Duodenal mucosa (tissue), 2 donors: Measurements from ENCODE around the gene MED28.

Experiments
- H3K27ac ChIP-seq: one replicate; pipeline ENCODE4 v1.7.0; 2013; ENCODE audit warnings: low read depth, low read length
- H3K27me3 ChIP-seq, 2 donors: one replicate each; pipeline ENCODE4 v1.7.0; 2013; ENCODE audit warnings: low read length in 2 of 2, control low read depth in 1 of 2; ENCODE audit not compliant: insufficient read depth in 2 of 2, control insufficient read depth in 1 of 2
- H3K36me3 ChIP-seq, 2 donors: one replicate each; pipeline ENCODE4 v1.7.0; 2013; ENCODE audit warnings: low read length in 2 of 2, control low read depth in 1 of 2; ENCODE audit not compliant: insufficient read depth in 2 of 2, control insufficient read depth in 1 of 2
- H3K4me1 ChIP-seq, 2 donors: one replicate each; pipeline ENCODE4 v1.7.0; 2013; ENCODE audit warnings: low read length in 2 of 2, control low read depth in 1 of 2; ENCODE audit not compliant: insufficient read depth in 2 of 2, control insufficient read depth in 1 of 2
- H3K4me3 ChIP-seq, 2 donors: one replicate each; pipeline ENCODE4 v1.7.0; 2013; ENCODE audit warnings: low read length in 2 of 2, low read depth in 1 of 2
- H3K9ac ChIP-seq, 2 donors: one replicate each; pipeline ENCODE4 v1.7.0; 2013; ENCODE audit warnings: low read length in 2 of 2, low read depth in 1 of 2
- H3K9me3 ChIP-seq, 2 donors: one replicate each; pipeline ENCODE4 v1.7.0; 2013; ENCODE audit warnings: low read length in 2 of 2, control low read depth in 1 of 2; ENCODE audit not compliant: control insufficient read depth in 1 of 2

MED28 gene

DNA sequence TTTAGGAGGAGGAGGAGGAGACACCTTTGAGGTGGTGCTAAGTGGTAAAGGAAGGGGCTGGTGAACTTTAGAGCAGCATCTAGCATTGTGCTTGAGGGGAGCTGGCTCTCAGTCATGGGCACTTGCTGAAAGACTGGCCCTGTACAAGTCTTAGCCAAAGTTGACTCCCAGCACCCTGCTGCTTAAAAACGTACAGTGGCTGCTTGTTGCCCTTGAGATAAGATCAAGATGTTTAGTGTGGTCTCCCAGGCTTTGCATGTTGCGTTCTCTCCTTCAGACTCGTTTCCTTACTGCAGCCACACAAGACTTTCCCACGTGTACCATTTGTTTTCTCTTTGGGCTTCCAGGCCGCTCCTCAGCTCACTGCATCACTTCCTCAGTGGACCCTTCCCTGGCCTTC, 1.8 kb downstream of the MED28 start:
- peak overlapping the region in 1 of 2 donors; percentile 32 for H3K9ac ChIP-seq
- peak overlapping the region; percentile 42 for H3K4me3 ChIP-seq

DNA sequence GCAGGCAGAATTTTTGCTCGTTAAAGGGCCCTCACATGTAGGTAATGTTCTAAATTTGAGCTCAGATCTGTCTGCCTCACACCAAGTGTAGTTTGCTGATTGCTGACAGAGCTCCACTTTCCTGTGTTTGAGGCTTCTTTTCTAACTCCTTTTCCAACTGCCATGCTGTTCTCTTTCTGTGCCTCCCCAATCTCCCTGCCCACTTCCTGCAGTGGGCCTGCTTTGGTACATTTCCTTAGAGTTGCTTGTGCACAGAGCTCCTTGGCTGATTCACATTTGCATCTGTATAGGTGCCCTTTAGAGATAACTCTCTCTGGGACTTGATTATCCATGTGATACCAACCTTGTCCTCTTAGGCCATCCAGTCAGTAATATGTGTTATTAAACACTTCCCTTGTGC, 4.5 kb downstream of the MED28 start:
- no peaks in the 10 kb centered on the region for H3K27me3 ChIP-seq
- no peak overlapping the region for H3K27ac ChIP-seq
- peaks cover 25 to 64% of the 10 kb centered on the region in 2 donors for H3K36me3 ChIP-seq
- H3K4me3 ChIP-seq, result no peak overlapping the region
- H3K4me1 ChIP-seq, result peaks cover 12 to 22% of the 10 kb centered on the region in 2 donors
- H3K9ac ChIP-seq, result no peak overlapping the region
- no peaks in the 10 kb centered on the region for H3K9me3 ChIP-seq

More for the DNA sequence above, 1.8 kb downstream of the MED28 start:
- H3K27me3 ChIP-seq, result no peaks in the 10 kb centered on the region
- peaks cover 11 to 40% of the 10 kb centered on the region in 2 donors for H3K36me3 ChIP-seq
- H3K4me1 ChIP-seq, result peaks cover 12 to 22% of the 10 kb centered on the region in 2 donors
- H3K9me3 ChIP-seq, result no peaks in the 10 kb centered on the region
- H3K27ac ChIP-seq, result no peak overlapping the region

DNA sequence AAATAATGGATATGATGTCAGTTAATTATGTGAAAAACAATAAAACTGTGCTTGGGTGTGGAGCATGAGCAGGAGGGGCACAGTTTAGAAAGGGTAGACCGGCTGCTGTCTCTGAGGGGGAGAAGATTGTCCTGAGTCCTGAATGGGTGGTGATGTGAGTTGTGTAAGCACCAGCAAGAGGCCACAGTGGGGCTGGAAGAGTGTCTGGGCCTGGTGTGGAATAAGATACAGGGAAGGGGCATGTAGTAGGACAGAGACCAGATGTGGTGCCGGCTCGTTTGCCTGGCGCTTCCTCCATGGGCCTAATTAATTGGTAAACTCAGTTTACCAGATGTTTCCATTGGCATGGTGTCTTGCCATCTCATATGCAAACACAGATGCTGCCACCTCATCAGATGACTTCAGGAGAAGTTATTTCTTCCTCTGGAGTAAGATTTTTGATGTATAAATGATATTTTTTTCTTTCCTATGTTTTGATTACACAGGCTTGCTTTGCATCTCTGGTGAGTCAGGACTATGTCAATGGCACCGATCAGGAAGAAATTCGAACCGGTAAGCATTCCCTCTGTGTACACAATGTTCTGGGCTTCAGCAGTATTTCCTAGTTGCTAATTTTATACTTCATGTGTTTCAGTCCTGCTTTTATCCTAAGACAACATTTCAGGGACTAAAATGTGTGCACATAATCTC, 5.1 kb downstream of the MED28 start:
- H3K27me3 ChIP-seq, result no peaks in the 10 kb centered on the region
- no peak overlapping the region for H3K9ac ChIP-seq
- no peaks in the 10 kb centered on the region for H3K9me3 ChIP-seq
- peaks cover 12 to 22% of the 10 kb centered on the region in 2 donors for H3K4me1 ChIP-seq
- peaks cover 29 to 70% of the 10 kb centered on the region in 2 donors for H3K36me3 ChIP-seq
- no peak overlapping the region for H3K27ac ChIP-seq
- H3K4me3 ChIP-seq, result no peak overlapping the region

DNA sequence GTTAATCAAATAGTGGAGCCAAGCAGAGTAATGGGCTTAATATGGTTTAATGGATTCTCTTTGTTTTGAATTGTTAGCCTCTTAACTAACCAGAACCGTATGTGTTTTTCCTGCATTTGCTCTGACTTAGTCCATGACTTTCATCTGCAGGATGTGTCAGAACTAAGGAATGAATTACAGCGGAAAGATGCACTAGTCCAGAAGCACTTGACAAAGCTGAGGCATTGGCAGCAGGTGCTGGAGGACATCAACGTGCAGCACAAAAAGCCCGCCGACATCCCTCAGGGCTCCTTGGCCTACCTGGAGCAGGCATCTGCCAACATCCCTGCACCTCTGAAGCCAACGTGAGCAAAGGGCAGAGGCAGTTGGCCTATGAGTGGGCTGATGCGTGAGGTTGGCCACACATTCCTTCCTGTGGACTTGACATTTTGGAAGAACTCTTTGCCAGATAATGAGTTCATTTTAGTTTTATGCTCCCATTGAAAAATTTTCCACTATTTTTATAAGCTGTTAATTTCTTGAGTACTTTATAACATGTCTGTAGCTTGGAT, 9.1 kb downstream of the MED28 start:
- Histone ChIP-seq H3K9me3 (no peaks in the 10 kb centered on the region), H3K27me3 (no peaks in the 10 kb centered on the region), H3K27ac (no peak overlapping the region), H3K4me3 (no peak overlapping the region), H3K36me3 (peaks cover 43 to 98% of the 10 kb centered on the region in 2 donors), H3K4me1 (peaks cover 0 to 7% of the 10 kb centered on the region in 2 donors), H3K9ac (no peak overlapping the region)

DNA sequence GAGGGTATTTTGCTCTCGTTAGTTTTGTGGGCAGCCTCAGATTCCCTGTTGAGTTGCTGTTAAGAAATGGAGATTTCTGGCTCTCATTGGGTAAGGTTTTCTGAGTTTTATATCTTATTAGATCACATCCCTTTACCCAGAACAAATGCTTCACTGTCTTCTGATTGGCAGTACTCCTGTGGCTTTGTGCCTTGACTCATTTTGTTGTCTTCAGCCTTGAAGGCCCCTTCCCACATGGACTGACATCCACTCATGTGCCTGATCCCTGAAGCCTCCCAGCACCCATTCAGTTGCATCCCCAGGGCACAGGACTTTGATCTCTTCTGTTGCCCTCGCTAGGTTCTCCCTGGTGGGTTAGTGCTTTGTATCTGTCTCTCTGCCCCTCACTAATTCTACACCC, 10.4 kb downstream of the MED28 start:
- Histone ChIP-seq H3K27ac (no peak overlapping the region), H3K36me3 (peaks cover 42 to 97% of the 10 kb centered on the region in 2 donors), H3K27me3 (no peaks in the 10 kb centered on the region), H3K9ac (no peak overlapping the region), H3K4me3 (no peak overlapping the region), H3K4me1 (no peaks in the 10 kb centered on the region), H3K9me3 (no peaks in the 10 kb centered on the region)

DNA sequence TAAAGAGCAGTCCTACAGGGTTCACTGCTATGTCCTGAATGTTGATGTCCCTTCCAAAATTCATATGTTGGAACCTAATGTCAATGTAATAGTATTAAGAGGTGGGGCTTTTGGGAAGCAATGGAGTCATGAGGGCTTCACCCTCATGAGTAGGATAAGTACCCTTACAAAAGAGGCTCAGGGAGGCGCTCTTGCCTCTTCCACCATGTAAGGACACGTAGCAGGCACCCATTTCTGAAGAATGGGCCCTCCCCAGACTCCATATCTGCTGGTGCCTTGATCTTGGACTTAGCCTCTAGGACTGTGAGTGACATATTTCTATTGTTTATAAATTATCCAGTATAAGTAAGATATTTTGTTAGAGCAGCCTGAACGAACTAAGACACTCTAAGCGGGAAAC, 15.8 kb downstream of the MED28 start:
- Histone ChIP-seq H3K36me3 (peaks cover 32 to 81% of the 10 kb centered on the region in 2 donors), H3K4me3 (no peak overlapping the region), H3K27me3 (no peaks in the 10 kb centered on the region)

DNA sequence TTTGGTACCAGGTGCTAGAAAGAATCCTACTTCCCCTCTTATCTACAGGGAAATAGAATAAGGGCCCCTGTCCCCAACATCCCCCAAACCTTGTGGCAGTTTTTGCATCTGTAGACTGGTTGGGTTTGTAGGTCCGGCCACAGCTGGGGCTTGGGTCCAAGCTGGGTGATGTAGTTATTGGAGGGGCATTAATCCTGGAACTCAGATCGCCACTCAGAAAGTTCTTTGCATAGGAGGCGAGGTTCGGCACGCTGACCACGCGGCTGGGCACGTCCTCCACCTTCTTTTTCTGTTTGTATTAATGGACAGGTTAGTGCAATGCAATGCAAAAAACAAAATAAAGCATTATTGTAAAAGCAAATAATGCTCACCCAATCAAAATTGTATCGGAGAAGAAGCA, 19.2 kb downstream of the MED28 start:
- H3K4me3 ChIP-seq, result no peak overlapping the region
- no peaks in the 10 kb centered on the region for H3K9me3 ChIP-seq
- no peak overlapping the region for H3K9ac ChIP-seq
- peaks cover 18 to 48% of the 10 kb centered on the region in 2 donors for H3K36me3 ChIP-seq
- no peaks in the 10 kb centered on the region for H3K4me1 ChIP-seq
- no peaks in the 10 kb centered on the region for H3K27me3 ChIP-seq
- H3K27ac ChIP-seq, result no peak overlapping the region

More for the DNA sequence above, 15.8 kb downstream of the MED28 start:
- Histone ChIP-seq H3K27ac (no peak overlapping the region), H3K9me3 (no peaks in the 10 kb centered on the region), H3K9ac (no peak overlapping the region), H3K4me1 (no peaks in the 10 kb centered on the region)

DNA sequence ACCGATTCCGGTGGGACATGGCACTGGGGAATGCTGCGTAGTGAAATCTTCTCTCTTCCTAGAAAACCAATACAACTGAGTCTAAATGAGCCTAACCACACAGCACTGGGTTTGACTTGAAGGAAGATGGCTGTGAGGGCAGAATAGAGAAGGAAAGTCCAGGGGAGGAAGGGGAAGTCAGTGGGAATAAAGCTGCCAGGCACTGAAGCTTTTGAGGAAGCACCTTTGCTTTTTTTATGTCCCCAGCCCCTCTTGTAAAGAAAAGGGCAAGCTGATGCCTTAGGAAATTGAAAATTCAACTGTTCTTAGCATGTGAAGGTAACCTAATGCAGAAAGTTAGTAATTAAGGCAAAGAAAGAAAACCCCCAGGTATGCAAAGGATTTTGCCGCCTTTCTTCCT, 20.6 kb downstream of the MED28 start:
- Histone ChIP-seq H3K4me1 (no peaks in the 10 kb centered on the region), H3K27ac (no peak overlapping the region), H3K36me3 (peaks cover 11 to 34% of the 10 kb centered on the region in 2 donors)

DNA sequence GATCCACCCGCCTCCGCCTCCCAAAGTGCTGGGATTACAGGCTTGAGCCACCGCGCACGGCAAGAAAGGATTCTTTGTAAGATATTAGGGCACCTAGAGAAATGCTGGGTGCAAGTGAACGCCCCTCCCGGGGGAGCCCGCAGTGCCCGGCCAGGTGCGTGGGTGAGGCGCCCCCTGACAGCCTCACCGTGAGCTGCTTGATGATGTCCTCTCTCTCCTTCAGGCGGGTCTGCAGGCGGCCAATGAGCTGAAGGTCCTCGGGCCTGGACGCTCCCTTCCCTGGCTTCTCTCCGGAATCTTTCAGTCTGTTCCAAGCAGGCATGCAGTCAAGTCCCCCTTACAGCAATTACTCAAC, 21.9 kb downstream of the MED28 start:
- no peak overlapping the region for H3K9ac ChIP-seq

More for the DNA sequence above, 20.6 kb downstream of the MED28 start:
- Histone ChIP-seq H3K27me3 (no peaks in the 10 kb centered on the region), H3K9ac (no peak overlapping the region), H3K4me3 (no peak overlapping the region), H3K9me3 (no peaks in the 10 kb centered on the region)

DNA sequence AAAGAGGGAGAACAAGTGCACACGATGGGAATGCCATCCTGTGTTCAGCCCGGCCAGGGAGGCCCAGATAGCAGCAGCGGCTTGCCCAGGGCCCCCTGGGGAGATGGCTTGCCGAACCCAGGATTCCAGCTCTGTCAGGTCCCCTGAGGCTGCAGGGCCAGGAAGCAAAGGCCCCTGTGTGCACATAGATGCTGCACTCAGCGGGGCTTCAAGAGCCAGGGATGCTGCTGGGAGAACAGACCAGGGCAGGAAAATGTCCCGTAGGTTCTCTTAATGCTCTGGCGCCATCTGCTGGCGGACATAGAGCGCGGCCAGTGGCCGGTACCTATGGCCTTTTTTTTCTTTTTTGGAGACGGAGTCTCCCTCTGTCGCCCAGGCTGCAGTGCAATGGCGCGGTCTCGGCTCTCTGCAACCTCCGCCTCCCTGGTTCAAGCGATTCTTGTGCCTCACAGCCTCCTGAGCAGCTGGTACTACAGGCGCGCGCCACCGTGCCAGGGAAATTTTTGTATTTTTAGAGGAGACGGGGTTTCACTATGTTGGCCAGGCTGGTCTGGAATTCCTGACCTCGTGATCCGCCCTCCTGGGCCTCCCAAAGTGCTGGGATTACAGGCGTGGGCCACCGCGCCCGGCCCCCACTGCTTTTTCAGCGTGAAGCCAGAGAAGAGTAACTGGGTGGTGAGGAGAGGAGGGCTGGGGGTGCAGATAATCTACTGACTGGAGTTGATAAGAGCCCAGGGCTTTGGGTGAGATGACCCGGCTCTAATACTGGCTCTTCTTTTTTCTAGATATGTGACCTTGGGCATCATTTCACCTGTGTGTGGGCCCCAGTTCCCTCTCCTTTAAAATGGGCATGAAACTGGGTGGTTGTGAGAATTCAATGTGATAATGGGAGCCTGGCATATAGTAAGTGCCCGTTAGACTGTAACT, 22.5 kb downstream of the MED28 start:
- Histone ChIP-seq H3K27ac (no peak overlapping the region), H3K4me3 (no peak overlapping the region), H3K9ac (no peak overlapping the region), H3K36me3 (peaks cover 8 to 19% of the 10 kb centered on the region in 2 donors), H3K4me1 (no peaks in the 10 kb centered on the region), H3K9me3 (no peaks in the 10 kb centered on the region), H3K27me3 (no peaks in the 10 kb centered on the region)

More for the DNA sequence above, 21.9 kb downstream of the MED28 start:
- Histone ChIP-seq H3K9me3 (no peaks in the 10 kb centered on the region), H3K36me3 (peaks cover 8 to 24% of the 10 kb centered on the region in 2 donors), H3K4me3 (no peak overlapping the region), H3K27ac (no peak overlapping the region), H3K27me3 (no peaks in the 10 kb centered on the region), H3K4me1 (no peaks in the 10 kb centered on the region)
